ENCODE measurements around the gene SPRY4. TPM values are rescaled to one million over a fixed set of nuclear protein-coding genes. Genes with fewer than 3 reads are reported as not detected.
A peak's percentile ranks its signal among the peaks of the same experiment; 100 is the strongest.

The SPRY4 gene
- total RNA-seq, 2 experiments from 2014 or later = 0.86 to 1.3 TPM

- CTCF ChIA-PET = no interaction called here
- POLR2A ChIA-PET = interaction anchor here (0.8 to 4.8 kb wide), 2 partner anchors 30 to 358 kb away, joined by 3 to 22 read pairs; partner anchors contain the start of gene RNF14
- Mint-ChIP-seq H3K4me1 (peaks cover 20% of the 10 kb centered on the region), H3K9me3 (no peaks in the 10 kb centered on the region), H3K27ac (no peak overlapping the region), H3K4me3 (no peak overlapping the region), H3K36me3 (ENCODE audit: low read depth) (no peaks in the 10 kb centered on the region), H3K27me3 (peaks cover 32% of the 10 kb centered on the region)
- DNase-seq = no peak
Observed at GRCh38 chr5:142327111-142327842, 2.5 kb upstream of the SPRY4 start.

- POLR2A ChIA-PET = interaction anchor here (4.8 kb wide), 1 partner anchor 31 kb away, joined by 22 read pairs; no protein-coding TSS in a partner anchor
Observed at GRCh38 chr5:142326480-142326938, 1.7 kb upstream of the SPRY4 start.

GRCh38 chr5:142325725-142326479 is 1.1 kb upstream of the SPRY4 start:
- DNase-seq = peak; percentile 21
- H3K4me3 Mint-ChIP-seq = peak overlapping the region; percentile 74
- CTCF ChIA-PET = interaction anchor here (1.3 kb wide), 1 partner anchor 30 kb away, joined by 4 read pairs; no protein-coding TSS in a partner anchor
- POLR2A ChIA-PET = interaction anchor here (1.5 to 4.8 kb wide), 2 partner anchors 31 to 146 kb away, joined by 3 to 22 read pairs; no protein-coding TSS in a partner anchor
- no peaks in the 10 kb centered on the region for H3K9me3 Mint-ChIP-seq
- peaks cover 24% of the 10 kb centered on the region for H3K4me1 Mint-ChIP-seq
- H3K27me3 Mint-ChIP-seq = peaks cover 34% of the 10 kb centered on the region
- H3K36me3 Mint-ChIP-seq (ENCODE audit: low read depth) = no peaks in the 10 kb centered on the region
- H3K27ac Mint-ChIP-seq = peak overlapping the region; percentile 26

More at GRCh38 chr5:142326480-142326938, 1.7 kb upstream of the SPRY4 start:
- H3K36me3 Mint-ChIP-seq (ENCODE audit: low read depth) = no peaks in the 10 kb centered on the region
- H3K4me1 Mint-ChIP-seq = peaks cover 20% of the 10 kb centered on the region
- H3K27me3 Mint-ChIP-seq = peaks cover 34% of the 10 kb centered on the region
- no peak overlapping the region for H3K27ac Mint-ChIP-seq
- no peak for DNase-seq
- CTCF ChIA-PET = no interaction called here
- no peaks in the 10 kb centered on the region for H3K9me3 Mint-ChIP-seq
- peak overlapping the region; percentile 74 for H3K4me3 Mint-ChIP-seq

- DNase-seq = no peak
- ChIA-PET POLR2A (interaction anchor here (0.9 to 4.8 kb wide), 5 partner anchors 33 to 148 kb away, joined by 3 to 22 read pairs (median 3); no protein-coding TSS in a partner anchor), CTCF (interaction anchor here (0.7 to 1.3 kb wide), 10 partner anchors 10 to 355 kb away, joined by 3 to 7 read pairs (median 4); partner anchors contain the start of gene RNF14)
- peaks cover 33% of the 10 kb centered on the region for H3K4me1 Mint-ChIP-seq
- H3K9me3 Mint-ChIP-seq = no peaks in the 10 kb centered on the region
- peaks cover 34% of the 10 kb centered on the region for H3K27me3 Mint-ChIP-seq
- H3K4me3 Mint-ChIP-seq = peak overlapping the region; percentile 74
- peak overlapping the region; percentile 59 for H3K27ac Mint-ChIP-seq
- H3K36me3 Mint-ChIP-seq (ENCODE audit: low read depth) = no peaks in the 10 kb centered on the region
Observed at GRCh38 chr5:142324136-142324870, 518 bp downstream of the SPRY4 start.

GRCh38 chr5:142323480-142324135 is 1.2 kb downstream of the SPRY4 start:
- ChIA-PET CTCF (interaction anchor here (0.8 to 1.3 kb wide), 2 partner anchors 109 to 200 kb away, joined by 3 read pairs; no protein-coding TSS in a partner anchor), POLR2A (interaction anchor here (0.5 to 4.8 kb wide), 3 partner anchors 34 to 1644 kb away, joined by 3 to 22 read pairs (median 3); no protein-coding TSS in a partner anchor)
- Mint-ChIP-seq H3K27ac (no peak overlapping the region), H3K36me3 (ENCODE audit: low read depth) (no peaks in the 10 kb centered on the region), H3K4me3 (peak overlapping the region; percentile 74), H3K9me3 (no peaks in the 10 kb centered on the region), H3K4me1 (peaks cover 38% of the 10 kb centered on the region), H3K27me3 (peaks cover 30% of the 10 kb centered on the region)
- no peak for DNase-seq

GRCh38 chr5:142322747-142323479 is 1.9 kb downstream of the SPRY4 start:
- CTCF ChIA-PET = interaction anchor here (0.8 to 1.1 kb wide), 3 partner anchors 9 to 333 kb away, joined by 3 to 5 read pairs (median 3); no protein-coding TSS in a partner anchor
- Mint-ChIP-seq H3K9me3 (no peaks in the 10 kb centered on the region), H3K27ac (no peak overlapping the region), H3K4me3 (peak overlapping the region; percentile 74), H3K4me1 (peaks cover 38% of the 10 kb centered on the region), H3K36me3 (ENCODE audit: low read depth) (no peaks in the 10 kb centered on the region), H3K27me3 (peaks cover 28% of the 10 kb centered on the region)
- POLR2A ChIA-PET = interaction anchor here (0.5 to 1.1 kb wide), 2 partner anchors 99 to 1645 kb away, joined by 3 read pairs; no protein-coding TSS in a partner anchor
- no peak for DNase-seq

GRCh38 chr5:142322403-142322746 is 2.4 kb downstream of the SPRY4 start:
- Mint-ChIP-seq H3K27ac (no peak overlapping the region), H3K4me3 (no peak overlapping the region), H3K36me3 (ENCODE audit: low read depth) (no peaks in the 10 kb centered on the region), H3K4me1 (peaks cover 38% of the 10 kb centered on the region), H3K27me3 (peaks cover 23% of the 10 kb centered on the region), H3K9me3 (no peaks in the 10 kb centered on the region)
- DNase-seq = no peak
- CTCF ChIA-PET = interaction anchor here (1.0 to 1.1 kb wide), 2 partner anchors 9 to 333 kb away, joined by 3 to 5 read pairs; no protein-coding TSS in a partner anchor
- POLR2A ChIA-PET = no interaction called here

GRCh38 chr5:142320851-142321560 is 3.8 kb downstream of the SPRY4 start:
- DNase-seq = no peak
- POLR2A ChIA-PET = interaction anchor here (0.9 kb wide), 1 partner anchor 36 kb away, joined by 3 read pairs; no protein-coding TSS in a partner anchor
- no peaks in the 10 kb centered on the region for H3K9me3 Mint-ChIP-seq
- no peaks in the 10 kb centered on the region for H3K36me3 Mint-ChIP-seq (ENCODE audit: low read depth)
- CTCF ChIA-PET = no interaction called here
- H3K4me3 Mint-ChIP-seq = no peak overlapping the region
- no peak overlapping the region for H3K27ac Mint-ChIP-seq
- peaks cover 40% of the 10 kb centered on the region for H3K4me1 Mint-ChIP-seq
- H3K27me3 Mint-ChIP-seq = peaks cover 15% of the 10 kb centered on the region

GRCh38 chr5:142320430-142320738 is 4.4 kb downstream of the SPRY4 start:
- Mint-ChIP-seq H3K4me3 (no peak overlapping the region), H3K4me1 (peaks cover 36% of the 10 kb centered on the region), H3K9me3 (no peaks in the 10 kb centered on the region), H3K36me3 (ENCODE audit: low read depth) (no peaks in the 10 kb centered on the region), H3K27ac (no peak overlapping the region), H3K27me3 (peaks cover 15% of the 10 kb centered on the region)
- no peak for DNase-seq
- ChIA-PET POLR2A (interaction anchor here (0.9 kb wide), 1 partner anchor 36 kb away, joined by 3 read pairs; no protein-coding TSS in a partner anchor), CTCF (no interaction called here)

- Mint-ChIP-seq H3K27ac (no peak overlapping the region), H3K4me3 (no peak overlapping the region), H3K9me3 (no peaks in the 10 kb centered on the region), H3K36me3 (ENCODE audit: low read depth) (no peaks in the 10 kb centered on the region), H3K4me1 (peaks cover 34% of the 10 kb centered on the region), H3K27me3 (peaks cover 13% of the 10 kb centered on the region)
- no peak for DNase-seq
- ChIA-PET POLR2A (interaction anchor here (0.9 kb wide), 1 partner anchor 37 kb away, joined by 3 read pairs; no protein-coding TSS in a partner anchor), CTCF (no interaction called here)
Observed at GRCh38 chr5:142319560-142320429, 5.0 kb downstream of the SPRY4 start.
